ENCODE data around the gene MRGPRG.
"Not testable (repeated sequence)": the region's sequence is repeated elsewhere in the genome, so short reads cannot be mapped to it uniquely, and the experiment has no call there.

MRGPRG gene

DNA sequence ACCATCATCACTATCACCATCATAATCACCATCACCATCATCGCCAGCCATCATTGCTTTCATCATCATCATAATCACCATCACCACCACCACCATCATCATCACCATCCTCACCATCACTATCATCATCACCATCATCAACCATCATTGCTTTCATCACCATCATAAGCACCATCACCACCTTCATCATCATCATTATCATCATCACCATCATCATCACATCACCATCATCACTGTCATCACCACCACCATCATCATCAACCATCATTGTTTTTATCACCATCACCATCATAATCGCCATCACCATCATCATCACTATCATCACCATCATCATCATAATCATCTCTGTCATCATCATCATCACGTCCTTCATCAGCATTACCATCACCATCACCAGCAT is 44.2 kb downstream of the MRGPRG start:
- no peak for DNase-seq (ENCODE audit: low spot score)

DNA sequence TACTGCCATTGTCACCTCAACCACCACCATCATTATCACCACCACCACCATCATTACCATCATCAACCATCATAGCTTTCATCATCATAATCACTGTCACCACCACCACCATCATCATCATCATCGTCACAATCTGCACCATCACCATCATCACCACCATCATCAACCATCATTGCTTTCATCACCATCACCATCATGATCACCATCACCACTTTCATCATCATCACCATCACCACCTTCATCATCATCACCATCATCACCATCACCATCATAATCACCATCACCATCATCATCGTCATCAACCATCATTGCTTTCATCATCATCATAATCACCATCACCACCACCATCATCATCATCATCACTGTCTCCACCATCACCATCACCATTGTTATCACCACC is 44.8 kb downstream of the MRGPRG start:
- DNase-seq (ENCODE audit: low spot score): no peak

DNA sequence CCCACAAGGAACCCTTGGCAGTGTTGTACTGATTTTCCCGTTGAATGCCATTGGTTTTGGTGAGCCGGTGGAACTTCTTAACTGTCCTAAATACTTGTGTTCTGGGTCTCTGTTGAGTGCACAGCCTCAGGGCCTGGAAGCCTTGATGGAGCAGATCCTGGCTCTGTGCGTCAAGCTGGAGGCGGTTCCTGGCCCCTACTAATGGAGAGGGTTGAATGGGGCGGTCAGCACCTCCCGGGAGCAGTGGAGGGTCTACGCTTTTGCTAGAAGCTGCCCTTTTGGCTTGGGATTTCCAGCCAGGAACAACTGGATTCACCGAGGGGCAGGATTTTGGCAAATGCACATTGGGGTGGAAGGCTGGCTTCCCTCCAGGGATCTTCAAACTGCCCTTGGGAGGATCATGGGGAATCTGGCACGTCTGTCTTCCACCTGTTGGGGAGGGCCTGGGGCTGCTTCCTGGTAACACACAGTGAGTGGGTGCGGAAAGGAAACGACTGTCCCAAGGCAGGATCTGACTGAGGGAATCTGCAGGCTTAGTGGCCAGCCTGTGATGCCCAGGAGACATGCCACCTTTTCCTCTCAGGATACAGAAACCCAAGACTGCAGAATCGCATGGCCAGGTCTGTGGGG is 46.6 kb downstream of the MRGPRG start:
- no peak for DNase-seq (ENCODE audit: low spot score)

DNA sequence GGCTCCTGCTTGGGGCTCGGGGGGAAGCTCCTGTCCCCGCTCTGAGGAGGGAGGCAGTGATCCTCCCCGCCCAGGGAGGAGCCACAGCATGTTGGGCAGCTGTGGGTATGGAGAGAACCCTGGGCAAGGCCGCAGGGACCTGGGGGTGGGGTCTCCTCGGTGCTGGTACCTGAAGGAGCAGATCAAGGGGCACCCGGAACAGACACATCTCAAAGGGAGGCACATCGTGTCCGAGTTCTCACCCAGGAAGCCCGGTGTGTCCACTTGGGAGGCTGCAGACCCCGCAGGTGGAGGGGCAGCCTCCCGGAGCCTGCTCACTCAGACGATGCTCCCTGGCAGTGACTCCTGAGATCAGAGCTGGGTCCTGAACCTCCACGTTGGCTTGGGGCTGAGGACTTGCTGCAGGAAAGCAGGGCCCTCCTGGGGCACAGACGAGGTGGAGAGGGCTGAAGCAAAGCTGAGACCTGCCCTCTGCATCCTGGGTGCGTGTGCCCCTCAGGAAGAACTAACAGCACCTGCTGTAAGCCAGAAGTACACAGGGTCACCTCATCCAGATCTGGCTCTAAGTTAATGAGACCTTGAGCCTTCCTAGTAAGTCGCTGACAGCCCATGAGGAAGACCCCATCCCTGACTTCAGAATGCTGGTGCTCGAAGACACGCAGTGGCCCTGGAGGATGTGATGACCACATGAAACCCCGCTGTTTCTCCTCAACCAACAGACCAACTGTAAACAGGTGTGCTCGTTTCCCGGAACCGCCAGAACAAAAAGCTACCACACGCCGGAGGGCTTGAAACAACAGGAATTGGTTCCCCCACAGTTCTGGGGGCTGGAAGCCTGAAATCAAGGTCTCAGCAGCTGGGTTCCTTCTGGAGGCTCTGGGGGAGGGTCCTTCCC is 47.6 kb downstream of the MRGPRG start:
- no peak for DNase-seq (ENCODE audit: low spot score)

DNA sequence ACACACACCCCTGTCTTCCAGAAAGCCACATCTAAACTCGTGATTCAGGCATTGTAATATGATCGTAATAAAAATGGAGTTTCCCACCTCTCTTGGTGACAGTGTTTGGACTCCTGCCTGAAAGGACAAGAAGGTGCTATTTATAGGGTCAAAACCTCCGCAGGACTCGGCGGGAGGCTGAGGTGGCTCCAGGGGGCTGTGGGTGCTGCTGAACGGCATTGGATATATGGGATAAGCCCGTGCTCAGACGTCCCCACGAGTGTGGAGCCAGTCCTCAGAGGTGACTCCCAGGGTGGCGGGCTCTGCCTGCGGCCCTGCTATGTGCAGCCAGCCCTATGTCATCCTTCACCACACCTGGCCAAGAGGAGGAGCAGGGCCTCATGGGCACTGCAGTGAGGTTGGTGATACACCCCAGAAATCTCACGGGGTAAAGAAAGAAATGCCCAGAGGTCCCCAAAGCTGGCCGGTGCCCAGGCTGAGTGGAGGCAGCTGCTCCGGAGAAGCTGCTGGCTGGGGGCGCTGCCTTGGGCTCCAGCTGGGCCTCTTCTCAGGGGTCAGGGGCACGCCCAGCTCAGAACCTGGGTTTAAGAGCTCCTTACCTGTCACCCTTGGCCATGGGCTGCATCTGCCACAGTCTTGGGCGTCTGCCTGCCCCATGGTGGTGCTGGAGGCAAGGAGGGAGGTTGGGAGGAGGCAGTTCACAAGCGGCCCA is 48.4 kb downstream of the MRGPRG start:
- DNase-seq (ENCODE audit: low spot score): no peak

DNA sequence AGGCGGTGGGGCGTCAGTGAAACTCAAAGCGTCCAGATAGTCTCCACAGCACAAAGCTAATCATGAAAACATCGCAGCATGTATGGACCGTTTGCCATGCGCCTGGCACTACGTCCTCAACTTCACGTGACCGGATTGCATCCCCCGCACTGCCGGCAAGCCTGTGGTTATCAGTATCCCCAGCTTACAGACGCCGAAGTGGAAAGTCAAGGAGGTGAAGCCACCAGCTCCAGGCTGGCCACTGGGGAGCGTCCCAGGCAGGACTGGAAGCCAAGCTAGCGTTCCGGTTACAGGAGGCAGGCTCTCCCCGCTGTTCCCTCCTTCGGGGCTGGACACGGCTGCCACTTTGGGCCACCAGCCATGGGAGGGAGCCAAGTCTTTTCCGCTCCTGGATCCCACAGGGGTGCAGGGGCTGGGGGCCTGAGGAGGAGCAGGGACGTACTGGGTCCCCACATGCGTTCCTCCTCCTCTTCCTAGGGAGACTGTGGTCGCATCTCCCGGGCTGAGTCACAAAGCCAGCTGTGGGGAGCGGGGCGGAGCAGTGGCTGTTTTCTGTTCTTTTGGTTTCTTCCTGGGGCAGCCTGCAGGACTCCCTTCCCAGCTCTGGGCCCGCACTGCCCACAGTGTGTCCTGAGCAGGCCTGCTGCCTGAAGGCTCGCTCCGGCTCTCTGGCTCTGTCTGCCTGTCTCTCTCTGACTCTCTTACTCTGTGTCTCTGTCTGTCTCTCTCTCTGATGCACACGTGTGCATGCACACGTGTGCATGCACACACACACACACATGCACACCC is 49.2 kb downstream of the MRGPRG start:
- DNase-seq (ENCODE audit: low spot score): peak; percentile 81

DNA sequence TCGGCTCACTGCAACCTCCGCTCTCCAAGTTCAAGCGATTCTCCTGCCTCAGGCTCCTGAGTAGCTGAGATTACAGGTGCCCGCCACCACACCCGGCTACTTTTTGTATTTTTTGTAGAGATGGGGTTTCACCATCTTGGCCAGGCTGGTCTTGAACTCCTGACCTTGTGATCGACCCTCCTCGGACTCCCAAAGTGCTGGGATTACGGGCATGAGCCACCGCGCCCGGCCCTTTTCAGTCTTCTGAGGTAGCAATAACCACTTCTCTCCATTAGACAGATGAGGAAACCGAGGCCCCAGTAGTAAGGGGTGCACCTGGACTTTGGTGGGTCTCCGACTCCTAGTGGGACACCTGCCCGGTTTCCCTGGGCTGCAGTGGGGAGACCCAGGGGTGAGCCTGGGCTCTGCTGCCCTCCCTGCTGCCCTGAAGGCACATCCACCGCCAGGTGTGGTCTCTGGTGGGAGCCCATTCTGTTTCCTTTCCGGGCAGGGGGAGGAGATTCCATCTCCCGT is 49.8 kb downstream of the MRGPRG start:
- DNase-seq (ENCODE audit: low spot score): not testable (repeated sequence)
